Upper lobe of right lung (tissue), 1 donor: ENCODE data around the gene CHST11. TPM values are rescaled to one million over a fixed set of nuclear protein-coding genes. Genes with fewer than 3 reads are reported as not detected.

Experiments
- ATAC-seq: fragments of 200-7000 bp; cut with Tn5 transposase; one replicate; pipeline ENCODE4 v1.9.1; 2020; ENCODE audit warnings: mild to moderate bottlenecking, moderate library complexity
- DNase-seq: peaks from one replicate; pipeline ENCODE4 v3.0.0-alpha.2; 2020
- H3K27ac ChIP-seq: fragments of 200-600 bp; one replicate; pipeline ENCODE4 v1.8.0; 2022
- H3K27me3 ChIP-seq: fragments of 200-600 bp; one replicate; pipeline ENCODE4 v1.8.0; 2022; ENCODE audit warnings: mild to moderate bottlenecking
- H3K36me3 ChIP-seq: fragments of 200-600 bp; one replicate; pipeline ENCODE4 v1.8.0; 2022
- H3K4me1 ChIP-seq: fragments of 200-600 bp; one replicate; pipeline ENCODE4 v1.8.0; 2022
- H3K4me3 ChIP-seq: fragments of 200-600 bp; one replicate; pipeline ENCODE4 v1.8.0; 2022; ENCODE audit warnings: mild to moderate bottlenecking
- H3K9me3 ChIP-seq: fragments of 200-600 bp; one replicate; pipeline ENCODE4 v1.8.0; 2022
- intact Hi-C: fragments of 100-400 bp; cut with DNase I; formaldehyde crosslinking; loops from one replicate; pipeline ENCODE4 v1.11.0; 2022
- total RNA-seq: library from RNA; stranded (reverse); fragmentation: NEBNext Ultra II Directional; extraction: Animal tissue kit (Norgen Biotek cat#: 25700); gene quantifications from one replicate; pipeline ENCODE4 v1.2.1, GENCODE V29; 2021
- TF ChIP-seq, protein P1 (sequence below): fragments of 200-600 bp; IDR thresholded peaks from one replicate; pipeline ENCODE4 v1.8.0; 2022; ENCODE audit warnings: antibody characterized with exemption
- donor health status: DM: no; HTN: yes; CAD: no; lungs with severe emphysema.

Gene CHST11
- total RNA-seq, 1 donor from 2014 or later, result 56.6 TPM

DNA sequence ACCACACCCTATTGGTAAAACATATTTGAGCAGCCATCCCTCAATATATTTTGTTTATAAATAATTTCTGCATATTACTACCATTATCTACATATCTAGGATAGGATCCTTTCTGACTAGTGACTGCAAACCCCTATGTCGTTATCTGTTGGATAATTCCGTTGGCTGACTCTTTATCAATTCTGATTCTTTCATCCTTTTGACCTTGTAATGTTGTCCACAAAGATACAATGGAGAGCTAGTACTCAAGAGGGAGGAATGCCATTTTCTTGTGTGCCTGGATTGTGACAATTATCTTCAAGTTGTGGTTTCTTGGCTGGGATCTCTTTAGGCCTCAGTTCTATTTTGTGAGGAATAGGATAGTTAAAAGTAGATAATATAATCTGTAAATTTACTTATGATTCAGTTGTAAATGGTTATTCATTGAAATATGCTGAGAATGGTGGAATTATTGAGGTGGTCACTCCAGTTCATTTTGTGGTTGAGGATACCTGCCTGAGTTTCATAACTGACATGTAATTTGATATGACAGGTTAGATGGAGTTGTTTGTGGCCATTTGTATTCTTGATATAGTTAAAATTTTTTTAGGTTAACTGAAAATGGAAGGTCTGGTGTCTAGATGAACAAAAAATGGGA is 10.1 kb downstream of the CHST11 start:
- TF ChIP-seq, protein P1, sequence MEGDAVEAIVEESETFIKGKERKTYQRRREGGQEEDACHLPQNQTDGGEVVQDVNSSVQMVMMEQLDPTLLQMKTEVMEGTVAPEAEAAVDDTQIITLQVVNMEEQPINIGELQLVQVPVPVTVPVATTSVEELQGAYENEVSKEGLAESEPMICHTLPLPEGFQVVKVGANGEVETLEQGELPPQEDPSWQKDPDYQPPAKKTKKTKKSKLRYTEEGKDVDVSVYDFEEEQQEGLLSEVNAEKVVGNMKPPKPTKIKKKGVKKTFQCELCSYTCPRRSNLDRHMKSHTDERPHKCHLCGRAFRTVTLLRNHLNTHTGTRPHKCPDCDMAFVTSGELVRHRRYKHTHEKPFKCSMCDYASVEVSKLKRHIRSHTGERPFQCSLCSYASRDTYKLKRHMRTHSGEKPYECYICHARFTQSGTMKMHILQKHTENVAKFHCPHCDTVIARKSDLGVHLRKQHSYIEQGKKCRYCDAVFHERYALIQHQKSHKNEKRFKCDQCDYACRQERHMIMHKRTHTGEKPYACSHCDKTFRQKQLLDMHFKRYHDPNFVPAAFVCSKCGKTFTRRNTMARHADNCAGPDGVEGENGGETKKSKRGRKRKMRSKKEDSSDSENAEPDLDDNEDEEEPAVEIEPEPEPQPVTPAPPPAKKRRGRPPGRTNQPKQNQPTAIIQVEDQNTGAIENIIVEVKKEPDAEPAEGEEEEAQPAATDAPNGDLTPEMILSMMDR, result no peak

DNA sequence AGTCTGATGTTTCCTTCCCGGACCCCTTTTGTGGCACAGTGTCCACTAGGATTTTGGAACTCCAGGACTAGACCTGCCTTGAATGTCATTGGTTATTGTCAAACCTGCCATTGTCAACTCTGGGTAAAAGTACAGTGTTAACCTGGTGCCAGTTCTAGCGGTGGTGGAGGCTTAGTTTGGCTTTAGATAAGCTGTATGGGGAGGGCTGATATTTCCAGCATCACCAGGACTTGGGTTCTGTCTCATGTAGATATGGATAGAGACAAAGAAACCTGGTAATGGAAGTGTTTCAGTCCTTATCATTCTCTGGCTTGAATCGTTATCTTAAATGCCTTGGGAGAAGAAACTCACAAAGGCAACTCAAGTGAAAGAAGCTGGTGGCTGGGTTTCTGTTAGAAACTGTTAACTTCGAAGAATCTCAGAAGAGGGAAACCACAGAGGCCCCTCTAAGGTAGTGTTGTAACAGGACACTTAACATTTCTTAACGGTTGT is 10.6 kb downstream of the CHST11 start:
- Histone ChIP-seq H3K9me3 (no peaks in the 10 kb centered on the region), H3K4me3 (no peak overlapping the region), H3K4me1 (peaks cover 44% of the 10 kb centered on the region), H3K27me3 (no peaks in the 10 kb centered on the region), H3K36me3 (no peaks in the 10 kb centered on the region), H3K27ac (no peak overlapping the region)
- intact Hi-C loops, result no loop called here
- TF ChIP-seq, protein P1, result no peak
- ATAC-seq (no peak), DNase-seq (no peak)

More for the DNA sequence above, 10.1 kb downstream of the CHST11 start:
- Histone ChIP-seq H3K27me3 (no peaks in the 10 kb centered on the region), H3K4me3 (no peak overlapping the region), H3K36me3 (no peaks in the 10 kb centered on the region), H3K4me1 (peaks cover 49% of the 10 kb centered on the region), H3K9me3 (no peaks in the 10 kb centered on the region), H3K27ac (no peak overlapping the region)
- ATAC-seq, result no peak
- intact Hi-C loops, result no loop called here
- DNase-seq, result no peak

DNA sequence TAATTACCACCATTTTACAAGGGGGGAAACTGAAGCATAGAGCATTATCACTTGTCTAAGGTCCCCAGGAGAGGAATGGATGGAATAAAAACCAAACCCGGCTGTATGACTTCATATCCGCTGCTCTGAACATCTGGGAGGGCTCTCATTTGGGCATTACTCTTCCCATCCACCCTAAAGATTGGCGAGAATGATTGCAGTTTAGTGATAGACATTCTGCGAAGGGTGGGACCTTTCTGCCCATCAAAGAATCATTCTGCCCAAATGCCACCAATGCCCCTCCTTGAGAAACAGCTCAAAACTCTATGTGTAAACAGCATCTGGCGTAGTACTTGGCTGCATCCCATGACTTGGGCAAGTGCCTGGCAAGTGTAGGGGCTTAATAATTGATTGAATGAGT is 11.6 kb downstream of the CHST11 start:
- no peaks in the 10 kb centered on the region for H3K27me3 ChIP-seq
- no peak overlapping the region for H3K4me3 ChIP-seq
- H3K36me3 ChIP-seq, result no peaks in the 10 kb centered on the region
- intact Hi-C loops, result no loop called here
- DNase-seq, result no peak
- no peak for ATAC-seq
- TF ChIP-seq, protein P1, result no peak
- no peak overlapping the region for H3K27ac ChIP-seq
- peaks cover 41% of the 10 kb centered on the region for H3K4me1 ChIP-seq
- no peaks in the 10 kb centered on the region for H3K9me3 ChIP-seq

DNA sequence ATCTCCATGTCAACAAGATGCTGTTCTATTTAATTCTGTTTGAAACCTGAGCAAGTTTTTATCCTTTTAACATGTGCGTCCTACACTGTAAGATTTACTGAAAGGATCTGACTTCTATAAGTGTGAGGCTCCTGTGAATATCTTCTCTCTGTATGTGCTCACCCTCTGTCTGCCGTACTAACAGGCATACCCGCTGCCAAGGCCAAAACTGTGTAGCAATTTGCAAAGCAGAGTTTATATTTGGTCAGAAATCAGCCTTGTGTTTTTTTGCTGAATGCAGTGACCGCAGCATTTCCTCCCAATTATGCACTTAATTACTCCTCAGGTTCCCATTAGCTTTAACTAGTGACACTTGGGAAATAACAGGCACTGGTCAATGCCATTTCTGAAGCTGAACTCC is 12.3 kb downstream of the CHST11 start:
- Histone ChIP-seq H3K36me3 (no peaks in the 10 kb centered on the region), H3K4me3 (no peak overlapping the region), H3K27me3 (no peaks in the 10 kb centered on the region), H3K27ac (no peak overlapping the region), H3K9me3 (no peaks in the 10 kb centered on the region), H3K4me1 (peaks cover 35% of the 10 kb centered on the region)
- ATAC-seq (no peak), DNase-seq (no peak)
- intact Hi-C loops, result no loop called here
- TF ChIP-seq, protein P1, result no peak

DNA sequence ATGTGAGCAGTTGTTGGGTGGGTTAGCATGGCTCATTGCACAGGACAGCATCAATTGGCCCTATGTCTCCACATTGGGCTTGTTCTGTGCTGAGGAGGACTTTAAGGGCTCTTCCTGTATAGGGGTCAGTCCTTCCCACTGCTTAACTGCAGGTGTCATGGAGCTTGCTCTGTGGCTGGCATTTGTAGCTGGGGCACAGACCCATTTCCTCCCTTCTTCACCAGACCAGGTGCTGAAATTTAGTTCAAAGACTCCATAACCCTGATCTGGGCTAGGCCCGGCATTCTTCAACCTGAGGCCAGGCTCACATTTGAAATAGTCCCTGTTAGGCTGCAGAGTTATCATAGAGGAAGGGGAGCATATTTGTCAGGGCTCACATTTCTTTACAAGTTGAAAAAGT is 12.8 kb downstream of the CHST11 start:
- H3K27me3 ChIP-seq, result no peaks in the 10 kb centered on the region
- H3K27ac ChIP-seq, result no peak overlapping the region
- no peaks in the 10 kb centered on the region for H3K36me3 ChIP-seq
- intact Hi-C loops, result no loop called here
- ATAC-seq (no peak), DNase-seq (no peak)
- no peak overlapping the region for H3K4me3 ChIP-seq
- peaks cover 31% of the 10 kb centered on the region for H3K4me1 ChIP-seq
- no peaks in the 10 kb centered on the region for H3K9me3 ChIP-seq
- TF ChIP-seq, protein P1, result no peak
